Fibroblast of mammary gland (primary cell): Measurements from ENCODE around the gene DEUP1.

Source experiments
- DNase-seq: peaks from one replicate; pipeline ENCODE4 v3.0.0-alpha.2; 2010; ENCODE audit warnings: low read depth
- H3K4me3 ChIP-seq: 2 replicates; pipeline ENCODE4 v1.5.1; 2011; ENCODE audit warnings: low read depth, mild to moderate bottlenecking, low read length, moderate library complexity; ENCODE audit not compliant: control insufficient read depth
- CTCF ChIP-seq: conservative IDR thresholded peaks from 2 replicates; pipeline ENCODE4 v1.5.1; 2011; ENCODE audit warnings: low read depth, low read length, inconsistent platforms; ENCODE audit not compliant: control insufficient read depth, insufficient read depth

Gene DEUP1

GRCh38 chr11:93467054-93467453, 136.5 kb downstream of the DEUP1 start:
- TF ChIP-seq CTCF, result no peak
- H3K4me3 ChIP-seq, result no peak overlapping the region

GRCh38 chr11:93468290-93468689, 137.7 kb downstream of the DEUP1 start:
- no peak for DNase-seq
- no peak for TF ChIP-seq CTCF
- H3K4me3 ChIP-seq, result no peak overlapping the region

More at GRCh38 chr11:93467054-93467453, 136.5 kb downstream of the DEUP1 start:
- DNase-seq, result no peak

- H3K4me3 ChIP-seq, result no peak overlapping the region
- TF ChIP-seq CTCF, result no peak
- DNase-seq, result no peak
Observed at GRCh38 chr11:93474123-93474522, 143.6 kb downstream of the DEUP1 start.

GRCh38 chr11:93476796-93477195, 146.3 kb downstream of the DEUP1 start:
- peak; percentile 21 for DNase-seq
- no peak for TF ChIP-seq CTCF
- H3K4me3 ChIP-seq, result no peak overlapping the region

GRCh38 chr11:93477684-93478234, 147.2 kb downstream of the DEUP1 start:
- no peak for DNase-seq
- TF ChIP-seq CTCF, result no peak
- H3K4me3 ChIP-seq, result no peak overlapping the region

GRCh38 chr11:93478841-93479240, 148.3 kb downstream of the DEUP1 start:
- DNase-seq, result no peak
- no peak for TF ChIP-seq CTCF
- no peak overlapping the region for H3K4me3 ChIP-seq

GRCh38 chr11:93480256-93480655, 149.7 kb downstream of the DEUP1 start:
- DNase-seq, result no peak
- H3K4me3 ChIP-seq, result no peak overlapping the region
- no peak for TF ChIP-seq CTCF
